T-helper 2 cell treated with Interferon-gamma antibody and Interleukin-4, amounts not matched to agents 5 μg/mL and 100 μg/mL, for 36 hours (primary cell): ENCODE measurements around the gene CMTM5.

Experiments
- DNase-seq: peaks from one replicate; pipeline ENCODE4 v3.0.0; 2021; ENCODE audit warnings: low spot score
- H3K27ac Mint-ChIP-seq: one replicate; pipeline ENCODE4 v1.8.0; 2021; ENCODE audit warnings: mild to moderate bottlenecking, mixed read lengths
- H3K27me3 Mint-ChIP-seq: one replicate; pipeline ENCODE4 v1.8.0; 2021; ENCODE audit warnings: low read depth, mixed read lengths
- H3K36me3 Mint-ChIP-seq: one replicate; pipeline ENCODE4 v1.8.0; 2021; ENCODE audit warnings: low read depth, mixed read lengths
- H3K4me1 Mint-ChIP-seq: one replicate; pipeline ENCODE4 v1.8.0; 2021; ENCODE audit warnings: low read depth, mixed read lengths
- H3K4me3 Mint-ChIP-seq: one replicate; pipeline ENCODE4 v1.8.0; 2022; ENCODE audit warnings: mild to moderate bottlenecking, moderate library complexity, mixed read lengths
- H3K9me3 Mint-ChIP-seq: one replicate; pipeline ENCODE4 v1.8.0; 2021; ENCODE audit warnings: mixed read lengths

CMTM5 gene

DNA sequence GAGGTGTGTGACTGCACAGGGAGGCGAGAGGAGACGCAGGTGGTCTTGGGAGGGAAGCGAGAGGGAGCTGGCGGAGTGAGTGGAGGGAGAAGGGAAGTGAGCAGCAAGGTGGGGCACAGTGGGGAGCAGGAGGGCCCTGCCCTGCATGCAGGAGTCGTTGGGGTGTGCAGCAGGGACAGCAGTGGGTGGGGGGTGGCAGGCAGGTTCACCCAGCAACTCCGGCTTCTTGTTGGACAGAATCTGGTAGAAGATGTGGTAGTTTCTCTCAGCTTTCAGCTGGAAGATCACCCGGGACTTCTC lies 26.2 kb downstream of the CMTM5 start:
- Mint-ChIP-seq H3K27ac (no peak overlapping the region), H3K36me3 (no peaks in the 10 kb centered on the region), H3K4me3 (no peak overlapping the region), H3K9me3 (no peaks in the 10 kb centered on the region), H3K4me1 (no peaks in the 10 kb centered on the region), H3K27me3 (no peaks in the 10 kb centered on the region)
- no peak for DNase-seq

DNA sequence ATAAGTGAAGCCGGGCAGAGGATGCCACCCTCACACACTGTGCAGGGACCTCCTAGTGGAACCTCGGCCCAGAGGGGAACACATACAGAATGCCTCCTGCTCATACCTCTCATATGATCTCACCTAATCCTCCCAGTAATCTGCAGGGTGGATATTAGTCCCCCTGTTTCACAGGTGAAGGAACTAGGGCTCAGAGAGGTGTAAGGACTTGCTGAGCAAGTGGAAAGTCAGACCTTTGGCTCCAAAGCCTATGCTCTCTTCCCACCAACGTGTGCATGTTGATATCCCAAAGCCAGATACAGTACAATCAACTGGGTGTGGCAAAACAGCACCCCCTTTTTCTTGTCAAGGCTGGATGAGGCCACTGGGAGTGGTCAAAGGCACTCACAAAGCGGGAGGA lies 27.1 kb downstream of the CMTM5 start:
- H3K4me3 Mint-ChIP-seq = no peak overlapping the region
- no peaks in the 10 kb centered on the region for H3K36me3 Mint-ChIP-seq
- no peaks in the 10 kb centered on the region for H3K27me3 Mint-ChIP-seq
- H3K4me1 Mint-ChIP-seq = no peaks in the 10 kb centered on the region
- no peaks in the 10 kb centered on the region for H3K9me3 Mint-ChIP-seq
- no peak overlapping the region for H3K27ac Mint-ChIP-seq
- no peak for DNase-seq

GRCh38 chr14:23404331-23404900 lies 27.6 kb downstream of the CMTM5 start:
- no peaks in the 10 kb centered on the region for H3K36me3 Mint-ChIP-seq
- H3K27me3 Mint-ChIP-seq = no peaks in the 10 kb centered on the region
- DNase-seq = no peak
- H3K27ac Mint-ChIP-seq = no peak overlapping the region
- H3K4me1 Mint-ChIP-seq = no peaks in the 10 kb centered on the region
- H3K4me3 Mint-ChIP-seq = no peak overlapping the region
- no peaks in the 10 kb centered on the region for H3K9me3 Mint-ChIP-seq

DNA sequence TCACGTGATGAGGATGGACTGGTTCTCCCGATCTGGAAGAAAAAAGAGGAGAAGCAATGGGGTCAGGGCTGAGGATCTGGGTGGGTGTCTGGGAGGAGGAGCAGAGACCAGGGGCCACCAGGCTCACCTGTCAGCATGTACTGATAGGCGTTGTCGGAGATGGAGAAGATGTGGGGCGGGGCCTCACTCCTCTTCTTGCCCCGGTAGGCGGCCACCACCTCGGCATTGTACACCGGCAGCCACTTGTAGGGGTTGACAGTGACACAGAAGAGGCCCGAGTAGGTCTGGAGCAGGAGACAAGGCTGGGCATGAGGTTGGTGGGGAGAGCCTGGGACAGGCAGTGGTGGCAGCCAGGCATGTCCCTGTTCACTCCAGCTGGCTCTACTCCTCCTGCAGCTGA lies 28.2 kb downstream of the CMTM5 start:
- Mint-ChIP-seq H3K4me1 (no peaks in the 10 kb centered on the region), H3K36me3 (no peaks in the 10 kb centered on the region), H3K27ac (no peak overlapping the region), H3K9me3 (no peaks in the 10 kb centered on the region), H3K27me3 (no peaks in the 10 kb centered on the region), H3K4me3 (no peak overlapping the region)
- no peak for DNase-seq

GRCh38 chr14:23405516-23406025 lies 28.7 kb downstream of the CMTM5 start:
- no peak for DNase-seq
- Mint-ChIP-seq H3K4me1 (no peaks in the 10 kb centered on the region), H3K9me3 (no peaks in the 10 kb centered on the region), H3K4me3 (no peak overlapping the region), H3K27me3 (no peaks in the 10 kb centered on the region), H3K27ac (no peak overlapping the region), H3K36me3 (no peaks in the 10 kb centered on the region)

DNA sequence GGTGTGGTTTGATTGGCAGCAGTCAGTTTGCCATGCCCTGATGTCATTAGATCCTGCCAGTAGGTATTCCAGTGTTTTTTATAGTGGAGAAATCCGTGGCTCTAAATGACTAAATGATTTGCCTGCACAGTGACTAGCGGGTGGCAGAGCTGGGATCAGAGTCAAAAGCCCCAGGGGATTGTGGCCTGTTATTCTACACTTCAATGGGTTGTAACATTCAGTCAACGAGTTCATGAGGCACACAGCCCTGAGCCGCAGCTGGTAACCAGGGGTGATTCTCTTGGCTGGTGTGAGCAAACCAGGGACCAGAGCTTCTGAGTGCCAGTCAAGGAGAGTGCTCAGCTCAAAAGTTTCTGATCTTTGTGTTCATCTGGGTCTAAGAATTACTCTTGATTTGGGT lies 29.4 kb downstream of the CMTM5 start:
- H3K27me3 Mint-ChIP-seq = no peaks in the 10 kb centered on the region
- DNase-seq = no peak
- H3K4me1 Mint-ChIP-seq = no peaks in the 10 kb centered on the region
- H3K4me3 Mint-ChIP-seq = no peak overlapping the region
- H3K9me3 Mint-ChIP-seq = no peaks in the 10 kb centered on the region
- H3K27ac Mint-ChIP-seq = no peak overlapping the region
- H3K36me3 Mint-ChIP-seq = no peaks in the 10 kb centered on the region

DNA sequence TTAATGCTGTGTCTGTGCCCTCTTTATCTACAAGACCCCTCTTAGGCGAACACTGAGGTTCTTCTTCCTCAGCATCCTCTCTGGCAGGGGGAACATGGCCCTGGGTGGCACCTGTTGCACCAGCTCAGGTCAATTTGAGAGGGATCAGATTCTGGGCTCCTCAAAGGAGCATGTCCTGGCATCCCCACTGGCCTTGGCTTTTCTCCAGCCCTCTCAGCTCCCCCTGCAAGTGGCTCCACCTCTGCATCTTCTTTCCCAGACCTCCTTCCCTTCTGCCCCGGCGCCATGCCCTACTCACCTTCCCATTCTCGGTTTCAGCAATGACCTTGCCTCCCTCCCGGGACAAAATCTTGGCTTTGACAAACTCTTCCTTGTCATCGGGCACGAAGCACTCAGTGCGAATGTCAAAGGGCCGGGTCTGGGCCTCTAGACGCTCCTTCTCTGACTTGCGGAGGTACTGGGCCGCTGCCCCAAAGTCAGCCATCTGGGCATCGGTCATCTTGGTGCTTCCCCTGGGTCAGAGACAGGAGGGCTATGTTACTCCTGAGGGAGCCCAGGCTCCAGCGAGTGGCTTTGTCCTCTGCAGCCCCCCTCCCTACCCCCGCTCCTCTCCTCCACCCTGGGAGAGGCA lies 30.0 kb downstream of the CMTM5 start:
- Mint-ChIP-seq H3K36me3 (no peaks in the 10 kb centered on the region), H3K27me3 (no peaks in the 10 kb centered on the region), H3K9me3 (no peaks in the 10 kb centered on the region), H3K4me3 (no peak overlapping the region), H3K27ac (no peak overlapping the region), H3K4me1 (no peaks in the 10 kb centered on the region)
- DNase-seq = no peak

DNA sequence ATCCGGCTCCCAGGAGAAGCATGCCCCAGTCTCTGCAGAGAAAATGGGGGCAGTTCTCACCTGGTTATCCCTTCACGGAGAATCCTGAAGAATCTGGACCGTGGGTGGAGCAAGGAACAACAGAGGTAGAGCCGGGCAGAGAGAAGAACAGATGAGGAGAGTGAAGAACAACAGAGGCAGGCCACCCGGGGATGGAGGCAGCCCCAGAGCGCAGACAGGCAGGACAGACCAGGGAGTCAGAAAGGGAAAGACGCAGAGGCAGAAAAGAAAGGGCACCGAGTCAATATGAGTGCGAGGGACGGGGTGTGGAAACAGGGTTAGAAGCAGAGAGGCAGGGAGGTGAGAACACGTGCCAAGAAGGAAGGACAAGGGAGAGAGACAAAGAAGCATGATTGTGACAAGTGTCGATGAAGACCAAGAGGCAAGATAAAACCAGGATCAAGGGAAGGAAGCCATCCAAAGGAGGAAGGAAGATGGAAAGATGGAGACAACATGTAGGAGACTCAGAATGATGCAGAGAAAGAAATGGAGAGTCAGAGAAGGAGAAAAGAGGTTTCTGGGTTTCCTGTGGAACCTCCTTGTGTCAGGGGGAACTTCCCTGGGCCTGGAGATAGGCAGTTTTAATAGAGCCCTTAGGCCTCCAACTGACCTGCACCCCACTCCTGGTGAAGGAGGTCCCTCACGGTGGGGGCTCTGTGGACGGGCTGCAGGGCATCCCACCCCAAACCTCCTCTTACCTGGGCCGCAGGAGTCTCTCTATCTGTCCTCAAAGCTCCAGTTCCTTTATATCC lies 30.9 kb downstream of the CMTM5 start, which contains the start of gene MYH6:
MYH6 (minus strand) TSS at position 758 of the 791 bp plus-strand sequence. CDS start 1,050 bp downstream, outside the sequence.
- DNase-seq = no peak
- H3K4me1 Mint-ChIP-seq = no peaks in the 10 kb centered on the region
- H3K9me3 Mint-ChIP-seq = no peaks in the 10 kb centered on the region
- no peaks in the 10 kb centered on the region for H3K36me3 Mint-ChIP-seq
- H3K27me3 Mint-ChIP-seq = no peaks in the 10 kb centered on the region
- H3K4me3 Mint-ChIP-seq = no peak within 1 kb of the TSS
- no peak within 1 kb of the TSS for H3K27ac Mint-ChIP-seq

DNA sequence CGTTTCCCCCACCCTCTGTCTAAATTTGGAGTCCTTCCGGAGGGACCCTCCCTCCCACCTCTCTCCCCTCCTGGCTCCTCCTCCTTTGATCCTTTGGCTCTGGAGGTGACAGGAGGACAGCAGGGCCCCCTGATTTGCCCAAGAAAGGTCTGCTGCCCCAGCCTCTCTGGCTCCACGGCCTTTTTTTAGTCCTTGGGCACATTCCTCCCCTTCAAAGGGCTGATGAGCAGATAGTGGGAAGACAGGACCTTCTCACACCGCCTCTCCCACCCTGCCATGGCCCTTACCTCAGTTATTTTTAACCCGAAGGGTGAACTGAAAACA lies 31.4 kb downstream of the CMTM5 start:
- no peak overlapping the region for H3K27ac Mint-ChIP-seq
- no peaks in the 10 kb centered on the region for H3K4me1 Mint-ChIP-seq
- no peak overlapping the region for H3K4me3 Mint-ChIP-seq
- no peaks in the 10 kb centered on the region for H3K27me3 Mint-ChIP-seq
- no peak for DNase-seq
- H3K36me3 Mint-ChIP-seq = no peaks in the 10 kb centered on the region
- H3K9me3 Mint-ChIP-seq = no peaks in the 10 kb centered on the region

- H3K4me1 Mint-ChIP-seq = no peaks in the 10 kb centered on the region
- no peaks in the 10 kb centered on the region for H3K36me3 Mint-ChIP-seq
- no peak for DNase-seq
- H3K27me3 Mint-ChIP-seq = no peaks in the 10 kb centered on the region
- no peak overlapping the region for H3K4me3 Mint-ChIP-seq
- no peaks in the 10 kb centered on the region for H3K9me3 Mint-ChIP-seq
- no peak overlapping the region for H3K27ac Mint-ChIP-seq
Measured at GRCh38 chr14:23409475-23409874, 32.6 kb downstream of the CMTM5 start.

- DNase-seq = no peak
- Mint-ChIP-seq H3K27me3 (no peaks in the 10 kb centered on the region), H3K27ac (no peak overlapping the region), H3K36me3 (no peaks in the 10 kb centered on the region), H3K9me3 (no peaks in the 10 kb centered on the region), H3K4me3 (no peak overlapping the region), H3K4me1 (no peaks in the 10 kb centered on the region)
Measured at GRCh38 chr14:23409966-23410635, 33.3 kb downstream of the CMTM5 start.

DNA sequence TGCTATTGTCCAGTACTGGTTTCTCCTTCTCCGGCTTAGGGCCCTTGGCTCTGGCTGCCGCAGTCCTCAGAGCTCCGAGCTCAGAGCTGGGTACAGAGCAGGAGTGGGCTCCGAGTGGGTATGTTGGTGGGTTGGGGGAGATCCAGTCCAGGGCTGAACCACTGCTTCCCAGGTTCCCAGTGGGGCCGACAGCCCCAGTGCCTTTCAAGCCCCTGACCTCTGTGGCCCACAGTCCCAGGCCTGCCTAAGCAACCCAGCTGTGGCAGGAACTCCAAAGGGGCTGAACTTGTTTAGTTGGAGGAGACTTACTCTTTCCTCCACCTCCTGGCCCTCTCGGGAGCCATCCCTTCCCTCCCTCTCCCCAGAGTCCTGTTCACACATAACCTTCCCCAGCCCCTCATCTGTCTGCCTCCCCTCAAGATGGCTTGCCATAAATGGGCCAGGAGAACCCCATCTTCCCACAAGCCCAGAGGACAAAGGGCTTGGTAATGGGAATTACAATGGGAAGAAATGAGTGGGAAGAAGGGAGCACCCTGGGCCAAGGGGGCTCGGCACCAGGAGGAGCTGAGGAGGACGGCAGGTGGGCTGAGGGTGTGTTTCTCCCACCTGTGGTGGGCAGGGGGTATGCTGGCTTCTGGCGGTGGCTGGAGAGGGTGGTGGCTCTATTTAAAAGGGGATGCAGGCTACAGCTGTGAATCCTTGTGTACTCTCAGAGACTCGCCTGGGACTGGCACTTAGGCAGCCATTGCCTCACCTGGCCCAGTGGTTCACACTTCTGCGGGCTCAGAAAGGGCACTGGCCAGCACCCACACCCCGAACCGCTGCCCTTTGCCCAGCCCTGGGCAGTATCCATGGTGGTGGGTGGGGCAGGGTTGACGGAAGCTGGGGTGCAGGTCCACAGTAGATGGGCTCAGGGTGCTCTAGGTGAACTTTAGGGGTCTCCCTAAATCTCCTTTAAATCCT lies 35.0 kb downstream of the CMTM5 start:
- Mint-ChIP-seq H3K36me3 (no peaks in the 10 kb centered on the region), H3K27ac (no peak overlapping the region)

GRCh38 chr14:23413681-23414080 lies 36.8 kb downstream of the CMTM5 start:
- Mint-ChIP-seq H3K36me3 (no peaks in the 10 kb centered on the region), H3K27me3 (no peaks in the 10 kb centered on the region), H3K9me3 (no peaks in the 10 kb centered on the region), H3K4me3 (no peak overlapping the region), H3K27ac (no peak overlapping the region), H3K4me1 (no peaks in the 10 kb centered on the region)
- DNase-seq = no peak

More for the DNA sequence above, 35.0 kb downstream of the CMTM5 start:
- DNase-seq = no peak
- H3K27me3 Mint-ChIP-seq = no peaks in the 10 kb centered on the region
- no peaks in the 10 kb centered on the region for H3K9me3 Mint-ChIP-seq
- no peak overlapping the region for H3K4me3 Mint-ChIP-seq
- H3K4me1 Mint-ChIP-seq = no peaks in the 10 kb centered on the region
